Neutrophil (primary cell): ENCODE data around the gene MSANTD4.

Source experiments
- H3K27ac ChIP-seq: fragments of 200-600 bp; sonication (generic); 2 replicates; pipeline ENCODE4 v1.5.1; 2016; ENCODE audit warnings: mild to moderate bottlenecking, moderate library complexity
- H3K27me3 ChIP-seq: fragments of 200-600 bp; sonication (generic); 2 replicates; pipeline ENCODE4 v1.6.0; 2016; ENCODE audit warnings: mild to moderate bottlenecking
- H3K36me3 ChIP-seq: fragments of 200-600 bp; sonication (generic); 2 replicates; pipeline ENCODE4 v1.5.1; 2017
- H3K4me1 ChIP-seq, 2 experiments: fragments of 200-600 bp in 1 of 2; sonication (generic) in 1 of 2; 1 replicate in 1 of 2; 2 replicates in 1 of 2; pipeline versions ENCODE4 v1.5.1 to v1.6.1; 2013 to 2016; ENCODE audit warnings: low read depth in 1 of 2, low read length in 1 of 2, mild to moderate bottlenecking in 1 of 2, moderate library complexity in 1 of 2; ENCODE audit not compliant: control insufficient read depth in 1 of 2, insufficient read depth in 1 of 2
- H3K4me3 ChIP-seq, 2 experiments: fragments of 200-600 bp in 1 of 2; sonication (generic) in 1 of 2; 1 replicate in 1 of 2; 2 replicates in 1 of 2; pipeline ENCODE4 v1.5.1; 2013 to 2016; ENCODE audit warnings: low read depth in 1 of 2, low read length in 1 of 2, mild to moderate bottlenecking in 1 of 2, moderate library complexity in 1 of 2
- H3K9me3 ChIP-seq: fragments of 200-600 bp; sonication (generic); 2 replicates; pipeline ENCODE4 v1.5.1; 2016
- CTCF ChIP-seq: fragments of 200-600 bp; sonication (generic); IDR thresholded peaks from 2 replicates; pipeline ENCODE4 v1.5.1; 2016; ENCODE audit warnings: antibody characterized with exemption

MSANTD4 gene

GRCh38 chr11:106021181-106021966 is 666 bp downstream of the MSANTD4 start:
- Histone ChIP-seq H3K9me3 (no peaks in the 10 kb centered on the region), H3K4me3 (peak overlapping the region; percentile 64 to 92), H3K27ac (peak overlapping the region; percentile 78), H3K4me1 (peaks cover 7 to 17% of the 10 kb centered on the region in 2 experiments), H3K36me3 (no peaks in the 10 kb centered on the region), H3K27me3 (no peaks in the 10 kb centered on the region)
- no peak for TF ChIP-seq CTCF

GRCh38 chr11:106017093-106017492 is 4.9 kb downstream of the MSANTD4 start:
- Histone ChIP-seq H3K4me3 (no peak overlapping the region), H3K9me3 (no peaks in the 10 kb centered on the region), H3K27ac (no peak overlapping the region), H3K36me3 (no peaks in the 10 kb centered on the region), H3K27me3 (no peaks in the 10 kb centered on the region), H3K4me1 (peaks cover 7 to 8% of the 10 kb centered on the region in 2 experiments)
- no peak for TF ChIP-seq CTCF

- Histone ChIP-seq H3K36me3 (peaks cover 7% of the 10 kb centered on the region), H3K4me3 (no peak overlapping the region), H3K9me3 (no peaks in the 10 kb centered on the region), H3K27ac (no peak overlapping the region), H3K27me3 (no peaks in the 10 kb centered on the region), H3K4me1 (no peaks in the 10 kb centered on the region)
- no peak for TF ChIP-seq CTCF
These were observed 7.0 kb downstream of the MSANTD4 start for GRCh38 chr11:106015066-106015465.

- H3K36me3 ChIP-seq: peaks cover 10% of the 10 kb centered on the region
- no peaks in the 10 kb centered on the region for H3K27me3 ChIP-seq
- H3K4me1 ChIP-seq: no peaks in the 10 kb centered on the region
- H3K27ac ChIP-seq: no peak overlapping the region
- no peak for TF ChIP-seq CTCF
- H3K4me3 ChIP-seq: no peak overlapping the region
- H3K9me3 ChIP-seq: no peaks in the 10 kb centered on the region
These were observed 7.4 kb downstream of the MSANTD4 start for GRCh38 chr11:106014620-106015019.

GRCh38 chr11:106014035-106014434 is 8.0 kb downstream of the MSANTD4 start:
- Histone ChIP-seq H3K9me3 (no peaks in the 10 kb centered on the region), H3K27ac (no peak overlapping the region), H3K36me3 (peaks cover 10% of the 10 kb centered on the region), H3K4me3 (no peak overlapping the region), H3K4me1 (no peaks in the 10 kb centered on the region), H3K27me3 (no peaks in the 10 kb centered on the region)
- TF ChIP-seq CTCF: no peak
